ENCODE results near the gene FMO4.

DNA sequence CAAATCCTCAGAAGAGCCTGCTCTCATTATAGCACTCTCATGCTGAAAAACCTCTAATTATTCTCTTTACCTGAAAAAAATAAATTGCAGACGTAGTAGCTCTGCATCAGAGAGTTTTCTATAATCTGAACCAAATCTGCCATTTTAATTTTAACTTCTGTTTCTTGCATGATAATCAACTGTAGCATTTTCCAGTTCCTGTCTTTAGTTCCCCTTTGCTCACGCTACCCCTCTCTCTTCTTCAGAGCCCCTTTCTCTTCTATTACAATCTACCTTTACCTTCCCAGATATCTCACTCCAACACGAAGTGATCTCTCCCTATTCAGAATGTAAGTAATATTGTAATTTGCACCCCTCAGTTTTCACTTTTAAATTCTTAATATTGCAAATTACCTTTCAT is 34.3 kb upstream of the FMO4 start:
- TF ChIP-seq, protein P1, sequence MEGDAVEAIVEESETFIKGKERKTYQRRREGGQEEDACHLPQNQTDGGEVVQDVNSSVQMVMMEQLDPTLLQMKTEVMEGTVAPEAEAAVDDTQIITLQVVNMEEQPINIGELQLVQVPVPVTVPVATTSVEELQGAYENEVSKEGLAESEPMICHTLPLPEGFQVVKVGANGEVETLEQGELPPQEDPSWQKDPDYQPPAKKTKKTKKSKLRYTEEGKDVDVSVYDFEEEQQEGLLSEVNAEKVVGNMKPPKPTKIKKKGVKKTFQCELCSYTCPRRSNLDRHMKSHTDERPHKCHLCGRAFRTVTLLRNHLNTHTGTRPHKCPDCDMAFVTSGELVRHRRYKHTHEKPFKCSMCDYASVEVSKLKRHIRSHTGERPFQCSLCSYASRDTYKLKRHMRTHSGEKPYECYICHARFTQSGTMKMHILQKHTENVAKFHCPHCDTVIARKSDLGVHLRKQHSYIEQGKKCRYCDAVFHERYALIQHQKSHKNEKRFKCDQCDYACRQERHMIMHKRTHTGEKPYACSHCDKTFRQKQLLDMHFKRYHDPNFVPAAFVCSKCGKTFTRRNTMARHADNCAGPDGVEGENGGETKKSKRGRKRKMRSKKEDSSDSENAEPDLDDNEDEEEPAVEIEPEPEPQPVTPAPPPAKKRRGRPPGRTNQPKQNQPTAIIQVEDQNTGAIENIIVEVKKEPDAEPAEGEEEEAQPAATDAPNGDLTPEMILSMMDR (conservative IDR thresholded peaks at IDR 0.05; ENCODE audit: low read depth, low read length), result no peak
- TF ChIP-seq EZH2 (IDR thresholded peaks at IDR 0.05; ENCODE audit: borderline replicate concordance, low read depth, low read length, poor library complexity, severe bottlenecking), result no peak
